GM10847 (cell line): Measurements from ENCODE around the gene GRIA4.

Source experiments
- POLR2A ChIP-seq: IDR thresholded peaks from 2 replicates; pipeline ENCODE4 v1.6.1; 2011; ENCODE audit not compliant: insufficient read length; ENCODE audit errors: extremely low read depth

Gene GRIA4

GRCh38 chr11:105690467-105690866, 80.6 kb downstream of the GRIA4 start:
- TF ChIP-seq POLR2A, result no peak

DNA sequence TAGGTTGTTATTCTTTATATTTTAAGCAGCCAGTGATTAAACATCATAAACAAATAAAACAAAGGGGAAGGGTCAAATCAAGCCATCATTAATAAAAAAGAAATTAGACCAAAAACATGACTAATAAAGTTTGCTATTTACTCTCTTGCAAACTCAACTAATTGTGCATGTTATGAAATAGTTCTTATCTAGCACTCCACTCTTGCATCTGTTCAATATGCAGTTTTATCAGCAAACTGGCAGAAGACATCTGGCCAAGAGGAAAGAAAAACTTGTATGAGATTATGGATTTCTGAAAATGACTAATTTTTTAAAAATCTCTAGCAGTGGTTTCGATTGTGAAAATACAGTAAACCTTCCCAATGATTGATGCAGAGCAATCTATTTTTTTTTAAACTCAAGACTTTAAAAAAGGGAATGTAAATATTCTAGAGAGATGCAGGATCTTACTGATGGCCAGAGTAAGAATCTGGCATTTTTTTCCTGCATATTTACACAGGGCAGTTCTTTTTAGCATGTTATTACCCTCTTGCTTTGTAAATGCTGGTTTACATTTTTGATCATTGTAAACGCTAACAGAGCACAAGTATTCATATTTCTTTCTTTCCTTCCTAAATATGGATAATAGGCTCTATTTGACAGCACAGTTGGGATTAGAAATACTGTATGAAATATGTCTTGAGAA, 83.3 kb downstream of the GRIA4 start:
- TF ChIP-seq POLR2A, result no peak

DNA sequence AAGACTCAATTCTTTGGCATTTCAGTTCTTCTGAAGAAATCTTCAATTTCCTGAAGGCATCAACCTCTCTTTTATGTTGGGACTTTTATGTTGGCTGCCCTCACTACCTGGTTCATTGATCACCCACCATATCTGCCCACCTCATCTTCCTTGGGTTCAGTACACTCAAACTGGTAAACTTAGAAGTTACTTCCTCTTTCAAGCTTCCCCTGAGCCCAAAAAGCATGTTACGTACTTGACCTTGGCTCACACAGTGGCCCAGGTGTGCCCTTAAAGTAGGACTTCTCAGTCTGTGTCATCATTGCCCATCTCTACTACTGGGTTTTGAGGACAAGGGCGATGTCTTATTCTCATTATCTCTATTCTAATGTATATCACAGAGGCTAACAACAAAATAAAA, 86.1 kb downstream of the GRIA4 start:
- TF ChIP-seq POLR2A, result no peak

DNA sequence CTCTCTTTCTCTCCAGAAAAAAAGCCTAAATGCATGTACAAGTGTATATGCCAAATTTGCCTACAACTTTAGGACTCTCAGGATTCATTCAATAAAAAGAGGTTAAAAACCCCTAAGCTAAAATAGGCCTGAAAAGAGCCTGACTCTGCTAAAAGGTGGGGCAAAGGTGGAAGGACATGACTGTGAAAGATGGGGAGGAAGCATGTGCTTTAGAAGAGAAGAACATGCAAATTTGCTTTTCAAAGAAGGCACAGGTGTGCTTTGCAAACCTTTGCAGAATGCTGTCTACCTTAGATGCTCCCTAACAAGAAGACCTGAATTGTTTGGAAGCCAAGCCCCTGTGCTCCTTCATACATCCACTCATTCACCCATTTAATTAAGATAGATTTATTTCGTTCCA, 87.4 kb downstream of the GRIA4 start:
- TF ChIP-seq POLR2A, result no peak

DNA sequence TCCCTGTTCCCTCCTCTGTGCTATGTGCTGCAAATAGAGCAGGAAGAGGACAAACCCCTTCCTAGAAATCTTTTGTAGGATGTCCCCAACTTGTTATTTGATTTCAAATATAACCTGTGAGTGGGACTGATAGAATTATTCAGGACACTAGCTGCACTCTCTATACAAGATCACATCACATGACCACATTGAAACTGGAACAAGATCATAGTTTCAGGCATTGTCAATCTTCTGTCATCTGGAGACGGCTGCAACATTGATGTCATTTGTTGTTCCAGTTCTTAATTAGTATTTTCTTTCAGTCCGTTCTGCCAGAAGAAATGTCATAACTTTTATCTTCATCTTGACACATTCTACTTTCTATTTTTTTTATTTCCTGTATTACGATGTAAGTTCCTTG, 89.3 kb downstream of the GRIA4 start:
- no peak for TF ChIP-seq POLR2A

DNA sequence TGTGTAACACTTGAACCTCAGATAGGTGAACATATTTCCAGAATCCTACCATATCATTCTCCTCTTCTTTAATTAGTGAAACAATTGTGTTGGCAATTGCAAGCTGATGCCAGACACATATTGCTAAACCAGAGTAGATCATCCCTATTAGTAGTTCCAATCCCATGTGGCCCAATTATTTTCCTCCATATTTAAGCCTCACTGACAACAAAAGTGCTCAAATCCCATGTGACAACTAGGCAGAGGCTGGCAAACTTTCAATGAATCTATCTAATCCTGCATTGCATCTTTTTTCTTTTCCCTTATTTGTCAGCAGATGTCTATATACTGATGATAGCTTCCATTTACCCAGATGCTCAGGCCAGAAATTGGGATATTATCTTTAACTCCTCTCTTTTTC, 90.4 kb downstream of the GRIA4 start:
- TF ChIP-seq POLR2A, result no peak

GRCh38 chr11:105701098-105701497, 91.2 kb downstream of the GRIA4 start:
- no peak for TF ChIP-seq POLR2A

DNA sequence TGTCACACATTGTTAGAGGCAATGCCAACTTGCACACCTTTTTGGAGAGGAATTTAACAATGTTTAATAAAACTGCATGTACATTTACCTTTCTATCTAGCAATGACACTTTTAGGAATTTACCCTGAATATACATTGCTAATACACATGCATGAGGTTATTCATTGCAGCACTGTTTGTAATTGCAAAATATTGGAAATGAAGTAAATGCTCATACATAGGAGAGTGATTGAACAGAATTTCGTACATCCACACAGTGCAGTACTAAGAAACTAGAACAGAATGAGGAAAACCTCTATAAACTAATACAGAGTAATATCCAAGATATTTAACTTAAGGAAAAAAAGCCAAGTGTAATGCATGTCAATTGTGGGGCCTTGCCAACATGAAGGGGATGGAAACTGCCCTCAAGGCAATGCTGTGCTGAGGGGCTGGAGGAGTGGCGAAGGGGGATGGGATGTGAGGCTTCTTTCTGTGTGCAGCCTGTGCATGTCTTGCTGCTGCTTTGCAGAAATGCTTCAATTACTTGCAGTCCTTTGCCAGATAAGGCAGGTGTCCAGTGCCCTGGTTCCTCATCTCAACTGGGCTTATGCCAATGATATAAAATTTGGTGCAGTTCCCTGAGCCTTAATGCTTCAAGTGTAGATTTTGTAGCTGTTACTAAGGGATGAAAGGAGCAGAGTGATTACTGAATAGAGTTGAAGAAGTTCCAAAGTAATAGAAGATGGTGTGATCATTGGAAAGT, 96.1 kb downstream of the GRIA4 start:
- no peak for TF ChIP-seq POLR2A

DNA sequence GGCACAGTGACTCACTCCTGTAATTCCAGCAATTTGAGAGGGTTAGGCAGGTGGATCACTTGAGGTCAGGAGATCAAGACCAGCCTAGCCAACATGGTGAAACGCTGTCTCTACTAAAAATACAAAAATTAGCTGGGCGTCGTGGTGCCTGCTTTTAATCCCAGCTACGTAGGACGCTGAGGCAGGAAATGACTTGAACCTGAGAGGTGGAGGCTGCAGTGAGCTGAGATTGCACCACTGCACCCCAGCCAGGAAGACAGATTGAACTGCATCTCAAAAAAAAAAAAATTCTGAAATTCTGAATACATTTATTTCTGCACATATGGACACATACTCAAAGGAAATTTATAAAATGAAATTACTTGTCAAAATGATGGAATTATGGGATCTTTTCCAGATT, 103.2 kb downstream of the GRIA4 start:
- no peak for TF ChIP-seq POLR2A

- no peak for TF ChIP-seq POLR2A
Observed at GRCh38 chr11:105713696-105714095, 103.8 kb downstream of the GRIA4 start.

DNA sequence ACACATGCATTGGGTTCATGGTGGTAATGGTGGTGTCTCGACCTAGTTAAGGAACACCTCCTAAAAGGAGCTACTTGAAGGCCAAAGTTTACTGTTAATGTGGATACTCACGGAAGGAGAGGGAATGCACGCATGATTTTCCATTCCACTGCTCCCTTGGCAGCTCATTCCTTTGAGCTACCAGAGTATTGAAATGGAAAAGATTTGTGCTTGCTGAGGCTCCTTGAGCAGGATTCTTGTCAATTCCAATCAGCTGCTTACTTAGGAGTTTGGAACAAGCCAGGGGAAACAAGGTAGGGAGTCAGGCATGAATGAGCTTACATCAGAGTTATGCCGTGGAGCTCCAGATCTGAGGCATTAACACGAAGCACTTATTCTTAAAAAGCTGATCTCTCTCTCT, 108.8 kb downstream of the GRIA4 start:
- TF ChIP-seq POLR2A, result no peak

- TF ChIP-seq POLR2A, result no peak
Observed at GRCh38 chr11:105719073-105719822, 109.4 kb downstream of the GRIA4 start.

DNA sequence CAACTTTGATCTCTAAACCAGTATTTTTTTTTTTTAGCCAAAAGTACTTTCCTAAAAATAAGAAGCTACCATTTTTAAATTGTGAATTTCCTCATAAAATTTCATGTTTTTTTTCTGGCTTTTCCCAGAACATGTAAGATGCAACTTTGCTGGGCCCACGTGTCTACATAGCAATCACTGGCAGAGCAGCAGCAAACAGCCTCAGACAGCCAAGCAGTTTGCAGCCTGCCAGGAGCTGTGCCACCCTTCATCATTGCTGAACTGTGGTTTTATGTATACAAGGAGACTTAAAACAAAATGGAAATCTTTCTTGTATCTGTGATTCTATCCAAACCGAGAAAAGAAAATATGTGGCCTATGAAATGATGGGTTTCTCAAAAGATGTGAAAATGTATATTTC, 110.2 kb downstream of the GRIA4 start:
- no peak for TF ChIP-seq POLR2A

DNA sequence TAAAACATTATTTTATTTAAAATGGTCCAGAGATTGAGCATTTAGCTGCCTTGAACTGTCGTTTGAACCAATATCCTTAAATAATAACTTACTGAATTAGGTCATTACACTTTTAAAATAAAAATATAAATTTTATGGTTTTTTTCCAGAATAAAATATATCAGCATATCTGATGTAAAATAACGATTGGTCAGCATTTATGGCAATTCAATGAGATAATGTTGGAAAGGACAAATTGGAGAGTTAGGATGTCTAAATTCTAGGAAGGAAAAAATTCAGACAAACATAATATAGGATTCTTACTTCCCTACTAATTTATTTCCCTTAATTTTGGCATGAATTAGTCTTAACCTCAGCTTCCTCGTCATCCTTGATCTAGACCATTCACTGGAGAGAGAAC, 113.4 kb downstream of the GRIA4 start:
- TF ChIP-seq POLR2A, result no peak

DNA sequence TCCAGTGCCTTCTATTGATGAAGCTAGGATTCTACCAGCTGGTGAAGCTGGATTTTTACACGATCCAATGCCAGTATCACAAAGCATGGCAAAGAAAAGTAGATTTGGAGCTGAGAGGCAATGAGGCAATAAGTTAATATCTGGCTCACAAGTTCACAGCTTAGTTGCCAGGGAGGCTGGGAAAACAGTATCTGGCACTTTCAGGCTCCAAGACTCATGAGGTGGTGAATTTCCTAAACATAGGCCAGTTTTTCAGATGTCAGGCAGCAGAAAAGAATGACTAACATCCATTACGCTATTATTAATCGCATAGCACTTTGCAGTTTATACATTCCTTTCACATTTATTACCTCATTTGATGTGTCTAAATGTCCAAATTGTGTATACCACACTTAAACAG, 122.7 kb downstream of the GRIA4 start:
- no peak for TF ChIP-seq POLR2A

DNA sequence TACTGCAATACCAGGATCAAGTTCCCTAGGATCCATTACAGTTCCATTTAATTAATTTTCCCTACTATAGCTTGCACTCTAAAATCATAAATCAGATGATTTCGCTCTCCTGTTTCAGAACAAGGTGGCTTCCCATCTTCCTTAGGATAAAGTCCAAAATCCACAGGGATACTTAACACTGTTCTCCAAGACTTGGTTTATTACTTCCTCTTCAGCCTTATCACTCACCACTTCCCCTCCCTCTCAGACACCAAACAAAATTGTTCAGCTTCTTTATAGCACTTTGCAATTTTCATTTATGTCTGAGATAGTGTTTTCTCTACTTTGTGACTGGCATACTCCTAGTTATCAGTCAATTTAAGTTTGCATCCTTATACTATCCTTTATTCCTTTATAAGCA, 124.6 kb downstream of the GRIA4 start:
- no peak for TF ChIP-seq POLR2A
